HepG2 (cell line): Measurements from ENCODE around the gene DNM1. TPM values are rescaled to one million over a fixed set of nuclear protein-coding genes. Genes with fewer than 3 reads are reported as not detected.

Experiments used
- ATAC-seq: fragments of 200-7000 bp; cut with Tn5 transposase; 3 replicates; pipeline ENCODE4 v1.9.1; 2020; ENCODE audit warnings: mild to moderate bottlenecking, moderate library complexity
- BruUV-seq: library from RNA; stranded (reverse); fragments of 400-500 nt; replicated peaks from 2 replicates; lab custom pipeline; 2021; lab: Mats Ljungman, UMichigan
- CTCF ChIA-PET: fragments of 300-600 bp; formaldehyde crosslinking; extraction: SDS; loops from one replicate; lab custom pipeline; 2021; ENCODE audit warnings: low total read pairs, inconsistent platforms, low intra/inter-chr PET ratio; lab: Yijun Ruan, JAX
- POLR2A ChIA-PET: fragments of 350-600 bp; sonication (Branson Sonifier 250); formaldehyde crosslinking; loops from one replicate; lab custom pipeline; 2020; ENCODE audit warnings: antibody characterized with exemption, inconsistent platforms; lab: Yijun Ruan, JAX
- DNase-seq: peaks from one replicate; pipeline ENCODE4 v3.0.0-alpha.2; 2015; ENCODE audit warnings: low spot score
- FAIRE-seq: peaks from 3 replicates; lab custom pipeline; 2011; peaks lifted over from hg19 to GRCh38; lab: Jason Lieb, UNC
- H2AFZ ChIP-seq: one replicate; pipeline ENCODE4 v1.6.1; 2011; ENCODE audit warnings: low read length, inconsistent platforms
- H3K27ac ChIP-seq: fragments of 300-600 bp; 3 replicates; pipeline ENCODE4 v1.8.0; 2011; ENCODE audit warnings: mixed run types, mild to moderate bottlenecking, mixed read lengths, low read length, inconsistent platforms; ENCODE audit not compliant: insufficient read depth; ENCODE audit errors: extremely low read length
- H3K27me3 ChIP-seq, 2 experiments: fragments of 200-600 bp in 1 of 2; 2 replicates in 1 of 2; 3 replicates in 1 of 2; pipeline versions ENCODE4 v1.6.0 to v1.8.0; 2011; ENCODE audit warnings: low read length in 2 of 2, mild to moderate bottlenecking in 2 of 2, moderate library complexity in 2 of 2, inconsistent platforms in 1 of 2; ENCODE audit not compliant: insufficient read depth in 2 of 2, control insufficient read depth in 1 of 2
- H3K36me3 ChIP-seq, 2 experiments: fragments of 200-600 bp in 1 of 2; replicated peaks in 1 of 2; 2 replicates in 1 of 2; 3 replicates in 1 of 2; pipeline versions ENCODE4 v1.5.1 to v1.8.0; 2011; ENCODE audit warnings: low read length in 2 of 2, inconsistent platforms in 1 of 2; ENCODE audit not compliant: insufficient read depth in 2 of 2, control insufficient read depth in 1 of 2
- H3K4me1 ChIP-seq: 2 replicates; pipeline ENCODE4 v1.5.1; 2012; ENCODE audit warnings: low read length, inconsistent platforms; ENCODE audit not compliant: insufficient read depth
- H3K4me2 ChIP-seq: 2 replicates; pipeline ENCODE4 v1.6.0; 2011; ENCODE audit warnings: low read depth, low read length, inconsistent platforms
- H3K4me3 ChIP-seq, 3 experiments: fragments of 200-600 bp in 1 of 3; sonication (generic), shearing (Covaris generic) in 1 of 3; replicated peaks in 1 of 3; 2 replicates each; pipeline ENCODE4 v1.5.1; 2011 to 2016; ENCODE audit warnings: low read length in 3 of 3, inconsistent platforms in 2 of 3, low read depth in 2 of 3, mild to moderate bottlenecking in 2 of 3, control low read depth in 1 of 3, mixed read lengths in 1 of 3; ENCODE audit not compliant: insufficient read depth in 1 of 3
- H3K79me2 ChIP-seq: one replicate; pipeline ENCODE4 v1.6.1; 2011; ENCODE audit warnings: low read length, inconsistent platforms; ENCODE audit not compliant: insufficient read depth
- H3K9ac ChIP-seq: 2 replicates; pipeline ENCODE4 v1.6.0; 2011; ENCODE audit warnings: mild to moderate bottlenecking, low read depth, low read length, inconsistent platforms; ENCODE audit not compliant: insufficient read depth
- H3K9me3 ChIP-seq: 2 replicates; pipeline ENCODE4 v1.5.1; 2012; ENCODE audit warnings: mild to moderate bottlenecking, low read length
- H4K20me1 ChIP-seq: 2 replicates; pipeline ENCODE4 v1.6.0; 2011; ENCODE audit warnings: inconsistent platforms, mild to moderate bottlenecking, low read length, moderate library complexity; ENCODE audit not compliant: insufficient read depth
- BCL6 ChIP-seq: IDR thresholded peaks from 2 replicates; pipeline ENCODE4 v1.6.1; 2016; ENCODE audit warnings: missing genetic modification reagents, missing compliant biosample characterization
- EP300 ChIP-seq, 3 experiments: sonication (generic) in 1 of 3; formaldehyde crosslinking in 1 of 3; IDR thresholded peaks; 2 replicates each; pipeline versions ENCODE4 v1.5.1 to v1.6.1; 2011 to 2020; ENCODE audit warnings: low read depth in 2 of 3, low read length in 2 of 3, borderline replicate concordance in 1 of 3, improper control_type of control experiment in 1 of 3, mild to moderate bottlenecking in 1 of 3, missing genetic modification reagents in 1 of 3, moderate library complexity in 1 of 3
- FOSL2 ChIP-seq: sonication (generic); formaldehyde crosslinking; IDR thresholded peaks from 2 replicates; pipeline ENCODE4 v1.4.0; 2020; ENCODE audit warnings: missing genetic modification reagents
- FOXK1 ChIP-seq: sonication (generic); formaldehyde crosslinking; IDR thresholded peaks from 2 replicates; pipeline ENCODE4 v1.4.0; 2020; ENCODE audit warnings: low read depth, missing genetic modification reagents, borderline replicate concordance
- KDM2A ChIP-seq: sonication (generic); formaldehyde crosslinking; IDR thresholded peaks from 2 replicates; pipeline ENCODE4 v1.4.0; 2020; ENCODE audit warnings: low read depth, missing genetic modification reagents, borderline replicate concordance
- MIXL1 ChIP-seq: IDR thresholded peaks from 2 replicates; pipeline ENCODE4 v1.6.1; 2016
- RBFOX2 ChIP-seq: fragments of 200-400 bp; formaldehyde crosslinking; IDR thresholded peaks from 2 replicates; pipeline ENCODE4 v1.6.1; 2017; ENCODE audit warnings: low read depth, mild to moderate bottlenecking, low read length
- REL ChIP-seq: sonication (generic); formaldehyde crosslinking; conservative IDR thresholded peaks from 2 replicates; pipeline ENCODE4 v1.8.0; 2022; ENCODE audit warnings: mild to moderate bottlenecking, missing genetic modification reagents, moderate library complexity
- SMC3 ChIP-seq: IDR thresholded peaks from 2 replicates; pipeline ENCODE4 v1.6.1; 2011; ENCODE audit warnings: low read length, improper control_type of control experiment
- SP4 ChIP-seq: sonication (generic); formaldehyde crosslinking; IDR thresholded peaks from 2 replicates; pipeline ENCODE4 v1.8.1; 2023; ENCODE audit warnings: mild to moderate bottlenecking, missing genetic modification reagents
- XRCC5 ChIP-seq: fragments of 200-400 bp; formaldehyde crosslinking; optimal IDR thresholded peaks from 2 replicates; pipeline ENCODE3; 2017; ENCODE audit warnings: mild to moderate bottlenecking, low read length
- ZBTB39 ChIP-seq: sonication (generic); formaldehyde crosslinking; IDR thresholded peaks from 2 replicates; pipeline ENCODE4 v1.5.0; 2020; ENCODE audit warnings: missing genetic modification reagents
- ZNF687 ChIP-seq: sonication (generic); formaldehyde crosslinking; IDR thresholded peaks from 2 replicates; pipeline ENCODE4 v1.5.1; 2020; ENCODE audit warnings: mild to moderate bottlenecking, missing genetic modification reagents, moderate library complexity
- WGBS: methylation state at CpG from one replicate; pipeline ENCODE4 v1.1.6; 2017; ENCODE audit warnings: low lambda C conversion rate; 5-methylcytosine and 5-hydroxymethylcytosine counted together
- in situ Hi-C: cut with HindIII; loops from 2 replicates; pipeline ENCODE4 v1.10.0; 2017; ENCODE audit warnings: low pct_unique_long_range_greater_than_20kb; ENCODE audit not compliant: extremely low pct_ligation_motif_present
- intact Hi-C: fragments of 100-400 bp; cut with micrococcal nuclease; formaldehyde crosslinking; loops from one replicate; pipeline ENCODE4 v1.10.0; 2022; ENCODE audit not compliant: unreplicated experiment
- polyA plus RNA-seq, 8 experiments: library from polyadenylated mRNA; depleted of rRNA in 3 of 8; stranded (reverse) in 7 of 8; unstranded in 1 of 8; fragments of >200 nt; fragmentation: Illumina TruSeq in 4 of 8; extraction: Trizol in 4 of 8; gene quantifications; 2 replicates each; pipeline versions ENCODE4 v1.2.1 to v1.2.3, GENCODE V29; 2011 to 2016; ENCODE audit warnings: low read depth in 4 of 8, missing spikeins in 1 of 8, mixed read lengths in 1 of 8; ENCODE audit not compliant: insufficient read depth in 1 of 8
- total RNA-seq, 5 experiments: library from RNA; depleted of rRNA; stranded (reverse); fragments of >200 nt; fragmentation: Illumina TruSeq; extraction: Trizol; gene quantifications; 2 replicates each; pipeline ENCODE4 v1.2.3, GENCODE V29; 2016; ENCODE audit warnings: low read depth in 1 of 5
- TF ChIP-seq, protein P1 (sequence below): IDR thresholded peaks from 2 replicates; pipeline ENCODE4 v1.6.1; 2018; ENCODE audit warnings: missing genetic modification reagents

The DNM1 gene
- total and polyA plus RNA-seq, 2 of the 13 experiments (the other 11 are each of a cell fraction or from before 2014, with no cell fraction given): 0.13 to 0.58 TPM

- Histone ChIP-seq H3K9ac (no peak overlapping the region), H3K36me3 (peaks cover 21 to 32% of the 10 kb centered on the region in 2 experiments; a peak in 4 of 5 replicates), H3K27ac (no peak overlapping the region), H3K9me3 (no peaks in the 10 kb centered on the region), H3K79me2 (no peaks in the 10 kb centered on the region), H3K4me2 (no peak overlapping the region), H4K20me1 (no peaks in the 10 kb centered on the region), H3K4me3 (no peak overlapping the region), H3K27me3 (no peaks in the 10 kb centered on the region; a peak in 1 of 5 replicates), H2AFZ (no peak overlapping the region), H3K4me1 (peaks cover 12% of the 10 kb centered on the region)
- FAIRE-seq: no peak
- ChIA-PET CTCF (no interaction called here), POLR2A (interaction anchor here (1.0 kb wide), 2 partner anchors 10 to 21 kb away, joined by 5 to 8 read pairs; partner anchors contain the start of genes GOLGA2 and SWI5)
- DNase-seq: peak; percentile 51
- intact Hi-C loops (no loop called here), in situ Hi-C loops (no loop called here)
- BruUV-seq: no TSS peak
- WGBS: 68% methylated on average over 17 of the region's 18 CpGs
- ATAC-seq: peak; percentile 84
- TF ChIP-seq MIXL1 (CRISPR knock-in tag): 0 out of 2 replicates have a peak, but pooled peaks have one; percentile 55
- TF ChIP-seq SP4 (CRISPR knock-in tag): peak; percentile 30; the same call in 1 of the 2 replicates
- TF ChIP-seq FOSL2 (CRISPR knock-in tag): no peak
- TF ChIP-seq ZNF687 (CRISPR knock-in tag): peak; percentile 46
- TF ChIP-seq REL (CRISPR knock-in tag): no peak
- TF ChIP-seq, protein P1, sequence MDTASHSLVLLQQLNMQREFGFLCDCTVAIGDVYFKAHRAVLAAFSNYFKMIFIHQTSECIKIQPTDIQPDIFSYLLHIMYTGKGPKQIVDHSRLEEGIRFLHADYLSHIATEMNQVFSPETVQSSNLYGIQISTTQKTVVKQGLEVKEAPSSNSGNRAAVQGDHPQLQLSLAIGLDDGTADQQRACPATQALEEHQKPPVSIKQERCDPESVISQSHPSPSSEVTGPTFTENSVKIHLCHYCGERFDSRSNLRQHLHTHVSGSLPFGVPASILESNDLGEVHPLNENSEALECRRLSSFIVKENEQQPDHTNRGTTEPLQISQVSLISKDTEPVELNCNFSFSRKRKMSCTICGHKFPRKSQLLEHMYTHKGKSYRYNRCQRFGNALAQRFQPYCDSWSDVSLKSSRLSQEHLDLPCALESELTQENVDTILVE: no peak
- no peak for TF ChIP-seq ZBTB39 (CRISPR knock-in tag)
- TF ChIP-seq FOXK1: no peak
- TF ChIP-seq BCL6 (CRISPR knock-in tag): peak; percentile 82
- TF ChIP-seq EP300 (IDR thresholded peaks at IDR 0.05; ENCODE audit: low read depth in 2 of 2, low read length in 2 of 2): no peak
- no peak for TF ChIP-seq EP300 (CRISPR knock-in tag; IDR thresholded peaks at IDR 0.05; ENCODE audit: borderline replicate concordance)
- TF ChIP-seq RBFOX2: 0 out of 2 replicates have a peak, but pooled peaks have one; percentile 23
- 0 out of 2 replicates have a peak, but pooled peaks have one; percentile 24 for TF ChIP-seq SMC3
- TF ChIP-seq XRCC5: peak; percentile 87
- peak; percentile 71 for TF ChIP-seq KDM2A (CRISPR knock-in tag)
These were observed 51.9 kb downstream of the DNM1 start for GRCh38 chr9:128254855-128255759.
